Measurements from ENCODE around the gene MDGA2. TPM values are rescaled to one million over a fixed set of nuclear protein-coding genes. Genes with fewer than 3 reads are reported as not detected.
"Not testable (repeated sequence)": the region's sequence is repeated elsewhere in the genome, so short reads cannot be mapped to it uniquely, and the experiment has no call there.

The MDGA2 gene
- total and polyA plus RNA-seq, 8 donors = 0.14 to 2.9 TPM; not detected in 6

GRCh38 chr14:47207617-47208016 is 467.8 kb downstream of the MDGA2 start:
- Histone ChIP-seq H3K4me1 (no peaks in the 10 kb centered on the region), H3K36me3 (no peaks in the 10 kb centered on the region), H3K9me3 (no peaks in the 10 kb centered on the region), H3K4me3 (no peak overlapping the region), H3K27ac (no peak overlapping the region), H3K27me3 (no peaks in the 10 kb centered on the region)
- WGBS, 5 donors = 50 to 55% (median 55%) methylated on average over 3 of the region's 3 CpGs
- no peak for TF ChIP-seq EP300 (IDR thresholded peaks at IDR 0.05)
- TF ChIP-seq POLR2A (IDR thresholded peaks at IDR 0.05) = no peak
- intact Hi-C loops (cut with DNase I; ENCODE audit: low total_unique reads) = no loop called here
- DNase-seq = peak in 1 of 2 donors; percentile 21

- Histone ChIP-seq H3K9me3 (no peaks in the 10 kb centered on the region), H3K27ac (no peak overlapping the region), H3K4me3 (no peak overlapping the region), H3K27me3 (no peaks in the 10 kb centered on the region), H3K4me1 (no peaks in the 10 kb centered on the region), H3K36me3 (no peaks in the 10 kb centered on the region)
- DNase-seq = no peak
- WGBS, 5 donors = 91 to 93% (median 92%) methylated on average over 18 of the region's 18 CpGs
- TF ChIP-seq EP300 (IDR thresholded peaks at IDR 0.05) = no peak
- no peak for TF ChIP-seq POLR2AphosphoS5 (IDR thresholded peaks at IDR 0.05)
- no peak for TF ChIP-seq POLR2A (IDR thresholded peaks at IDR 0.05)
- no peak for TF ChIP-seq CTCF (IDR thresholded peaks at IDR 0.05)
- intact Hi-C loops (cut with DNase I; ENCODE audit: low total_unique reads) = no loop called here
Observed at GRCh38 chr14:47200740-47201139, 474.7 kb downstream of the MDGA2 start.

GRCh38 chr14:47195582-47195981 is 479.8 kb downstream of the MDGA2 start:
- DNase-seq = no peak
- no peak for TF ChIP-seq CTCF (IDR thresholded peaks at IDR 0.05)
- H3K27ac ChIP-seq = no peak overlapping the region
- no peaks in the 10 kb centered on the region for H3K27me3 ChIP-seq
- 51 to 76% (median 68%) methylated on average over 1 of the region's 1 CpG for WGBS, 5 donors
- no peaks in the 10 kb centered on the region for H3K36me3 ChIP-seq
- H3K4me3 ChIP-seq = no peak overlapping the region
- H3K4me1 ChIP-seq = no peaks in the 10 kb centered on the region
- intact Hi-C loops (cut with DNase I; ENCODE audit: low total_unique reads) = no loop called here
- H3K9me3 ChIP-seq = no peaks in the 10 kb centered on the region

- TF ChIP-seq CTCF (IDR thresholded peaks at IDR 0.05) (no peak), POLR2AphosphoS5 (IDR thresholded peaks at IDR 0.05) (no peak), EP300 (IDR thresholded peaks at IDR 0.05) (no peak), POLR2A (IDR thresholded peaks at IDR 0.05) (no peak)
- 48 to 60% (median 49%) methylated on average over 1 of the region's 1 CpG for WGBS, 5 donors
- H3K4me3 ChIP-seq = no peak overlapping the region
- intact Hi-C loops (cut with DNase I; ENCODE audit: low total_unique reads) = no loop called here
- no peaks in the 10 kb centered on the region for H3K36me3 ChIP-seq
- no peak for DNase-seq
- H3K27ac ChIP-seq = no peak overlapping the region
- no peaks in the 10 kb centered on the region for H3K4me1 ChIP-seq
- H3K27me3 ChIP-seq = no peaks in the 10 kb centered on the region
- no peaks in the 10 kb centered on the region for H3K9me3 ChIP-seq
Observed at GRCh38 chr14:47194055-47194454, 481.4 kb downstream of the MDGA2 start.

GRCh38 chr14:47192203-47192602 is 483.2 kb downstream of the MDGA2 start:
- 86 to 89% (median 87%) methylated on average over 7 of the region's 7 CpGs for WGBS, 5 donors
- H3K36me3 ChIP-seq; intact Hi-C loops (cut with DNase I; ENCODE audit: low total_unique reads); H3K9me3 ChIP-seq; H3K27ac ChIP-seq; H3K27me3 ChIP-seq; DNase-seq; H3K4me1 ChIP-seq; H3K4me3 ChIP-seq: not testable (repeated sequence)

GRCh38 chr14:47191700-47192099 is 483.7 kb downstream of the MDGA2 start:
- TF ChIP-seq EP300 (IDR thresholded peaks at IDR 0.05) (no peak), POLR2A (IDR thresholded peaks at IDR 0.05) (no peak), POLR2AphosphoS5 (IDR thresholded peaks at IDR 0.05) (no peak), CTCF (IDR thresholded peaks at IDR 0.05) (no peak)
- no peak overlapping the region for H3K4me3 ChIP-seq
- no peaks in the 10 kb centered on the region for H3K4me1 ChIP-seq
- no peaks in the 10 kb centered on the region for H3K9me3 ChIP-seq
- H3K27me3 ChIP-seq = no peaks in the 10 kb centered on the region
- 89 to 97% (median 93%) methylated on average over 2 of the region's 2 CpGs for WGBS, 5 donors
- H3K36me3 ChIP-seq = no peaks in the 10 kb centered on the region
- no peak for DNase-seq
- intact Hi-C loops (cut with DNase I; ENCODE audit: low total_unique reads) = no loop called here
- H3K27ac ChIP-seq = no peak overlapping the region

All from stomach (tissue), 9 donors.